Mesenchymal stem cell (in vitro differentiated cells and primary cell): ENCODE data around the gene HERC3.

Experiments
- DNase-seq: peaks from one replicate; pipeline ENCODE4 v3.0.0-alpha.2; 2013
- H2AFZ ChIP-seq: one replicate; pipeline ENCODE4 v1.6.1; 2013; ENCODE audit warnings: low read depth, mild to moderate bottlenecking, control low read depth, inconsistent platforms, low read length, moderate library complexity
- H2AK5ac ChIP-seq: 2 replicates; pipeline ENCODE4 v1.6.1; 2013; ENCODE audit warnings: low read length, moderate library complexity, mild to moderate bottlenecking, inconsistent platforms; ENCODE audit not compliant: severe bottlenecking
- H2BK120ac ChIP-seq: one replicate; pipeline ENCODE4 v1.6.1; 2013; ENCODE audit warnings: low read depth, mild to moderate bottlenecking, inconsistent platforms, low read length, moderate library complexity
- H2BK12ac ChIP-seq, 2 experiments: one replicate each; pipeline ENCODE4 v1.6.1; 2013; ENCODE audit warnings: inconsistent platforms in 2 of 2, low read length in 2 of 2, mild to moderate bottlenecking in 2 of 2, moderate library complexity in 2 of 2, control low read depth in 1 of 2
- H2BK15ac ChIP-seq: one replicate; pipeline ENCODE4 v1.6.1; 2013; ENCODE audit warnings: mild to moderate bottlenecking, low read depth, inconsistent platforms; ENCODE audit not compliant: poor library complexity, severe bottlenecking
- H2BK5ac ChIP-seq: 2 replicates; pipeline ENCODE4 v1.6.1; 2013; ENCODE audit warnings: low read depth, mild to moderate bottlenecking, low read length, control low read depth, inconsistent platforms; ENCODE audit not compliant: poor library complexity, severe bottlenecking
- H3K14ac ChIP-seq, 2 experiments: one replicate each; pipeline ENCODE4 v1.6.1; 2013; ENCODE audit warnings: inconsistent platforms in 2 of 2, low read length in 2 of 2, control low read depth in 1 of 2, mild to moderate bottlenecking in 1 of 2, moderate library complexity in 1 of 2
- H3K18ac ChIP-seq, 2 experiments: one replicate each; pipeline ENCODE4 v1.6.1; 2013; ENCODE audit warnings: inconsistent platforms in 2 of 2, low read length in 2 of 2, control low read depth in 1 of 2, low read depth in 1 of 2, mild to moderate bottlenecking in 1 of 2
- H3K23ac ChIP-seq, 2 experiments: one replicate each; pipeline ENCODE4 v1.6.1; 2013; ENCODE audit warnings: inconsistent platforms in 2 of 2, low read length in 2 of 2, mild to moderate bottlenecking in 2 of 2, moderate library complexity in 2 of 2, control low read depth in 1 of 2
- H3K27ac ChIP-seq: 2 replicates; pipeline ENCODE4 v1.5.1; 2013; ENCODE audit warnings: mild to moderate bottlenecking, moderate library complexity, low read length, control low read depth, inconsistent platforms; ENCODE audit not compliant: poor library complexity, severe bottlenecking
- H3K27me3 ChIP-seq, 2 experiments: 2 replicates each; pipeline versions ENCODE4 v1.6.1 to v1.7.0; 2013; ENCODE audit warnings: low read length in 2 of 2, mild to moderate bottlenecking in 2 of 2, moderate library complexity in 2 of 2, control low read depth in 1 of 2, inconsistent platforms in 1 of 2; ENCODE audit not compliant: control insufficient read depth in 1 of 2, insufficient read depth in 1 of 2
- H3K36me3 ChIP-seq, 2 experiments: 2 replicates each; pipeline versions ENCODE4 v1.6.1 to v1.7.0; 2013; ENCODE audit warnings: low read length in 2 of 2, control low read depth in 1 of 2, inconsistent platforms in 1 of 2, low read depth in 1 of 2, mild to moderate bottlenecking in 1 of 2; ENCODE audit not compliant: insufficient read depth in 2 of 2, control insufficient read depth in 1 of 2
- H3K4ac ChIP-seq, 2 experiments: one replicate each; pipeline ENCODE4 v1.6.1; 2013; ENCODE audit warnings: inconsistent platforms in 2 of 2, low read length in 2 of 2, mild to moderate bottlenecking in 2 of 2, moderate library complexity in 2 of 2, control low read depth in 1 of 2, low read depth in 1 of 2
- H3K4me1 ChIP-seq: 2 replicates; pipeline ENCODE4 v1.6.1; 2013; ENCODE audit warnings: low read depth, low read length, control low read depth; ENCODE audit not compliant: control insufficient read depth, insufficient read depth
- H3K4me2 ChIP-seq: 2 replicates; pipeline ENCODE4 v1.6.1; 2013; ENCODE audit warnings: low read length, mild to moderate bottlenecking, inconsistent platforms; ENCODE audit not compliant: poor library complexity, severe bottlenecking
- H3K4me3 ChIP-seq, 2 experiments: 2 replicates each; pipeline versions ENCODE4 v1.5.1 to v1.7.0; 2013; ENCODE audit warnings: low read length in 2 of 2, mild to moderate bottlenecking in 2 of 2, control low read depth in 1 of 2, low read depth in 1 of 2; ENCODE audit not compliant: insufficient read depth in 1 of 2
- H3K79me1 ChIP-seq: replicated peaks from 2 replicates; pipeline ENCODE4 v1.6.1; 2013; ENCODE audit warnings: mild to moderate bottlenecking, control low read depth, low read length, inconsistent platforms; ENCODE audit not compliant: poor library complexity, severe bottlenecking
- H3K9ac ChIP-seq: 2 replicates; pipeline ENCODE4 v1.7.0; 2013; ENCODE audit warnings: mild to moderate bottlenecking, low read length, moderate library complexity
- H3K9me3 ChIP-seq: 2 replicates; pipeline ENCODE4 v1.7.0; 2013; ENCODE audit warnings: mild to moderate bottlenecking, low read length; ENCODE audit not compliant: control insufficient read depth
- H4K8ac ChIP-seq: one replicate; pipeline ENCODE4 v1.6.1; 2013; ENCODE audit warnings: inconsistent platforms, mild to moderate bottlenecking, low read length, moderate library complexity
- H4K91ac ChIP-seq: one replicate; pipeline ENCODE4 v1.6.1; 2013; ENCODE audit warnings: mild to moderate bottlenecking, low read length, inconsistent platforms
- WGBS: methylation state at CpG from one replicate; pipeline ENCODE4 v1.1.7; 2013; ENCODE audit warnings: mixed read lengths; 5-methylcytosine and 5-hydroxymethylcytosine counted together

Gene HERC3

DNA sequence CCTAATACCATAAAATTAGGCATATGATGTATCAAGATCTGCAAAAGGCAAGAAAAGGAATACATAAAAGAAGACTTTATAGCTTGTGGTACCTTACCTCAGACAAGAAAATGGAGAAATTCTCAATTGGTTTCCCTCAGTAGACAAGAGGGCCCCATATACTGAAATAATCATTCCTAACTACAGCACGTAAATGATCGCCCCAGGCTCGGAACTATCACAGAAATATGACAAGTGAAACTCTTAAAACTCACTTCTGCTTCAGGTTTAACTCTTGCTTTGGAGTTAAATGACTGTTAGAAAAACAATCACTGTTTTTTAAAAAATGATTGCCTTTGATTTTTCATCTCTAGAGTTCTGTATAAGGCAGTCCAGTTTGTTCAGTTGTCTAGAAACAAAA, 144.0 kb downstream of the HERC3 start:
- Histone ChIP-seq H3K4me1 (peaks cover 9% of the 10 kb centered on the region), H2AFZ (no peak overlapping the region), H2AK5ac (no peak overlapping the region), H3K4ac (no peak overlapping the region), H3K27ac (no peak overlapping the region), H3K79me1 (no peaks in the 10 kb centered on the region), H4K91ac (no peak overlapping the region), H3K36me3 (peaks cover 4 to 54% of the 10 kb centered on the region in 2 experiments), H2BK120ac (no peak overlapping the region), H4K8ac (no peak overlapping the region), H2BK5ac (no peak overlapping the region), H3K4me2 (no peak overlapping the region), H2BK12ac (no peak overlapping the region), H3K9ac (no peak overlapping the region), H3K9me3 (no peaks in the 10 kb centered on the region), H3K18ac (no peak overlapping the region), H3K4me3 (no peak overlapping the region), H2BK15ac (no peak overlapping the region), H3K27me3 (no peaks in the 10 kb centered on the region), H3K14ac (no peak overlapping the region), H3K23ac (no peak overlapping the region)
- DNase-seq: no peak
- 95% methylated on average over 3 of the region's 3 CpGs for WGBS

DNA sequence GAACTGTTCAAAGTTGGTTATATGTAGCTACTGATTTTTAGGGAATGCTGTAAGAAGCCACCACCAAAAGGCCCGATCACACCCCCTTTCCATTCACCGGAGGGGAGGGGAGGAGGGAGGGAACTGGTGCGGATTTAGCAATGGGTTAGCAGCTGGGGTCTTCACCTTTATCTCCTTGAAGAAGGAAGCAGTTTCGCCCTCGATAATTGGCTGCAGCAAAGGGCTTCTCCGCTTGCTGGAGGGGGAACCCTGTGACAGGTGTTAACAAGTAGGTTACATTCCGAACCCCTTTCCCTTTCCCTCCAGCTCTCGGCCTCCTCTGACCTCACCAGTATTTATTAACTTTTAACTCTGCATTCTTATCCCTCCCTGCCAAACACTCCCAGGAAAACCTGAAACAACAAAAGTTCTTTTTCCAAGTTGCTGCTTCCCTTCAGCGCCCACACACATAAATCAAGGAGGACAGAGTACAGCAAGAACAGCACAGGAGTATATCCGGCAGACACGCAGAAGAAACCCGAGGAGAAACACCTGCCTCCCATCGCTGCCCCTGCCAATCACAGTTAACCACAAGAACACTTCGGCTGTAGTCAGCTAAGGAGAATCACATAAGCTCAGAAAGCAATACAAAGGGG, 145.1 kb downstream of the HERC3 start:
- no peak overlapping the region for H2BK15ac ChIP-seq
- 60% methylated on average over 11 of the region's 14 CpGs for WGBS

DNA sequence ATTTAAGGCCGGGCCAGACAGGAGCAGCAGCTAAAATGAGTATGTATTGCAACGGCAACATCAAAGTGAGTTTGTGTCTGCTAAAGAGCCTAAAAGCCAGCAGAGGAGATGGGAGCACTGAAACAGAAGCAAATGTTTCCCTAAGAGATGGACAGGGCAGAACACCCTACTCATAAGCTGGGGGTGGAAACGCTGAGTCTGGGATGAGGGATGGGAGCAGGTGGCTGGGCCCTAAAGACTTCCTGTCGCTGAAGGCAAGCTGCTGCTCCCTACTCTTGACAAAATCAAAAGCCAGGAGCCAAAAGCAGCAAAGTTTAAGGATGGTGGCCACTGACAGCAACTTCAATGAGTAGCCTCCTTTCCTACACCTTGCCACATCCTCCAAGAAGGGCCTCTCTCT, 145.9 kb downstream of the HERC3 start:
- Histone ChIP-seq H2BK120ac (no peak overlapping the region), H3K36me3 (peaks cover 4 to 43% of the 10 kb centered on the region in 2 experiments), H3K9me3 (no peaks in the 10 kb centered on the region), H2BK5ac (no peak overlapping the region), H2BK15ac (no peak overlapping the region), H3K27ac (peak overlapping the region; percentile 64), H3K23ac (no peak overlapping the region), H2AFZ (no peak overlapping the region), H3K27me3 (no peaks in the 10 kb centered on the region), H3K14ac (no peak overlapping the region), H3K4me3 (no peak overlapping the region), H3K79me1 (no peaks in the 10 kb centered on the region), H2AK5ac (peak overlapping the region; percentile 79), H3K9ac (no peak overlapping the region), H4K8ac (no peak overlapping the region), H3K18ac (no peak overlapping the region), H3K4ac (no peak overlapping the region), H3K4me2 (no peak overlapping the region), H2BK12ac (no peak overlapping the region), H3K4me1 (peaks cover 9% of the 10 kb centered on the region), H4K91ac (no peak overlapping the region)
- WGBS: 92% methylated on average over 4 of the region's 4 CpGs
- DNase-seq: no peak

More for the DNA sequence above, 145.1 kb downstream of the HERC3 start:
- Histone ChIP-seq H3K18ac (no peak overlapping the region), H3K4me2 (peak overlapping the region; percentile 70), H3K4me1 (peaks cover 9% of the 10 kb centered on the region), H3K9ac (no peak overlapping the region), H2BK5ac (no peak overlapping the region), H3K14ac (no peak overlapping the region), H4K91ac (no peak overlapping the region), H3K27ac (peak overlapping the region; percentile 64), H2BK120ac (no peak overlapping the region), H3K4me3 (no peak overlapping the region), H3K36me3 (peaks cover 4 to 48% of the 10 kb centered on the region in 2 experiments), H3K23ac (no peak overlapping the region), H3K79me1 (no peaks in the 10 kb centered on the region), H3K9me3 (no peaks in the 10 kb centered on the region), H2AK5ac (no peak overlapping the region), H2AFZ (no peak overlapping the region), H4K8ac (no peak overlapping the region), H2BK12ac (no peak overlapping the region), H3K27me3 (no peaks in the 10 kb centered on the region), H3K4ac (no peak overlapping the region)
- peak; percentile 17 for DNase-seq

DNA sequence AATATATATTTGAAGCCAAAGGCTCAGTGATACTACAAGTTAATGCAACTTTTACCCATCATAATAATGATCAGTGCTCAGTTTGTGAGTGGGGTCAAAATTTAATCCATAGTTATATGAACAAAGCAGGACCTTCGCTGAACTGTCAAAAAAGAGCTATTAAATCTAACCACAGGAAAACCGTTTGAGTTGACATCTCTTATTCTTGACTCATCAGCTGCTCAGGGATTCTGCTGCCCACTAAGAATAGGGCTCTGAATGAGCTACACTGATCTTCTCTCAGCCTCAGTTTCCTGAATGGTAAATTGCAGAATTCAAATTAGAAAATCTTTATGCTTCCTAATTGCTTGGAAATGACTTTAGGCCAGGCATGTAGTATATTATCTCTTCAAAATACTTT, 150.3 kb downstream of the HERC3 start:
- peaks cover 8% of the 10 kb centered on the region for H3K4me1 ChIP-seq
- no peaks in the 10 kb centered on the region for H3K79me1 ChIP-seq
- no peak overlapping the region for H3K14ac ChIP-seq
- H3K18ac ChIP-seq: no peak overlapping the region
- DNase-seq: no peak
- peaks cover 6 to 45% of the 10 kb centered on the region in 2 experiments for H3K36me3 ChIP-seq
- no peak overlapping the region for H2AK5ac ChIP-seq
- no peak overlapping the region for H2AFZ ChIP-seq
- no peak overlapping the region for H2BK120ac ChIP-seq
- H3K4me3 ChIP-seq: no peak overlapping the region
- no peak overlapping the region for H3K9ac ChIP-seq
- no peak overlapping the region for H2BK12ac ChIP-seq
- no peak overlapping the region for H3K4ac ChIP-seq
- WGBS: 62% methylated on average over 2 of the region's 2 CpGs
- H2BK15ac ChIP-seq: no peak overlapping the region
- no peak overlapping the region for H3K23ac ChIP-seq
- no peak overlapping the region for H4K91ac ChIP-seq
- H3K4me2 ChIP-seq: no peak overlapping the region
- no peak overlapping the region for H4K8ac ChIP-seq
- H2BK5ac ChIP-seq: no peak overlapping the region
- no peak overlapping the region for H3K27ac ChIP-seq
- H3K9me3 ChIP-seq: no peaks in the 10 kb centered on the region
- H3K27me3 ChIP-seq: no peaks in the 10 kb centered on the region
